ENCODE measurements around the gene MS4A12.
"Not testable (repeated sequence)": the region's sequence is repeated elsewhere in the genome, so short reads cannot be mapped to it uniquely, and the experiment has no call there.

The MS4A12 gene

GRCh38 chr11:60485987-60486386, 6.6 kb upstream of the MS4A12 start:
- no peaks in the 10 kb centered on the region for H3K9me3 ChIP-seq (ENCODE audit: control insufficient read depth, insufficient read depth, low read length)
- no peak overlapping the region for H3K4me3 ChIP-seq (ENCODE audit: low read depth, low read length)
- no peak overlapping the region for H3K9ac ChIP-seq (ENCODE audit: low read depth, low read length)
- no peaks in the 10 kb centered on the region for H3K36me3 ChIP-seq (ENCODE audit: control insufficient read depth, insufficient read depth, low read length)
- H3K4me1 ChIP-seq (ENCODE audit: control insufficient read depth, insufficient read depth, low read length), result no peaks in the 10 kb centered on the region
- no peaks in the 10 kb centered on the region for H3K27me3 ChIP-seq (ENCODE audit: control insufficient read depth, insufficient read depth, low read length)

GRCh38 chr11:60493454-60493853, 876 bp downstream of the MS4A12 start:
- Histone ChIP-seq H3K9ac (ENCODE audit: low read depth, low read length) (no peak overlapping the region), H3K9me3 (ENCODE audit: control insufficient read depth, insufficient read depth, low read length) (no peaks in the 10 kb centered on the region), H3K4me1 (ENCODE audit: control insufficient read depth, insufficient read depth, low read length) (peaks cover 8% of the 10 kb centered on the region), H3K27me3 (ENCODE audit: control insufficient read depth, insufficient read depth, low read length) (no peaks in the 10 kb centered on the region), H3K36me3 (ENCODE audit: control insufficient read depth, insufficient read depth, low read length) (no peaks in the 10 kb centered on the region), H3K4me3 (ENCODE audit: low read depth, low read length) (no peak overlapping the region)

- Histone ChIP-seq H3K4me1 (ENCODE audit: control insufficient read depth, insufficient read depth, low read length) (peaks cover 20% of the 10 kb centered on the region), H3K27me3 (ENCODE audit: control insufficient read depth, insufficient read depth, low read length) (no peaks in the 10 kb centered on the region), H3K9ac (ENCODE audit: low read depth, low read length) (no peak overlapping the region), H3K36me3 (ENCODE audit: control insufficient read depth, insufficient read depth, low read length) (no peaks in the 10 kb centered on the region), H3K4me3 (ENCODE audit: low read depth, low read length) (no peak overlapping the region), H3K9me3 (ENCODE audit: control insufficient read depth, insufficient read depth, low read length) (no peaks in the 10 kb centered on the region)
These were observed 5.8 kb downstream of the MS4A12 start for GRCh38 chr11:60498399-60498798.

- Histone ChIP-seq H3K9ac (ENCODE audit: low read depth, low read length) (no peak overlapping the region), H3K27me3 (ENCODE audit: control insufficient read depth, insufficient read depth, low read length) (no peaks in the 10 kb centered on the region), H3K4me3 (ENCODE audit: low read depth, low read length) (no peak overlapping the region), H3K9me3 (ENCODE audit: control insufficient read depth, insufficient read depth, low read length) (no peaks in the 10 kb centered on the region), H3K4me1 (ENCODE audit: control insufficient read depth, insufficient read depth, low read length) (peaks cover 20% of the 10 kb centered on the region), H3K36me3 (ENCODE audit: control insufficient read depth, insufficient read depth, low read length) (no peaks in the 10 kb centered on the region)
These were observed 6.3 kb downstream of the MS4A12 start for GRCh38 chr11:60498853-60499252.

- no peaks in the 10 kb centered on the region for H3K27me3 ChIP-seq (ENCODE audit: control insufficient read depth, insufficient read depth, low read length)
- no peaks in the 10 kb centered on the region for H3K36me3 ChIP-seq (ENCODE audit: control insufficient read depth, insufficient read depth, low read length)
- no peak overlapping the region for H3K9ac ChIP-seq (ENCODE audit: low read depth, low read length)
- H3K9me3 ChIP-seq (ENCODE audit: control insufficient read depth, insufficient read depth, low read length), result no peaks in the 10 kb centered on the region
- H3K4me3 ChIP-seq (ENCODE audit: low read depth, low read length), result no peak overlapping the region
- H3K4me1 ChIP-seq (ENCODE audit: control insufficient read depth, insufficient read depth, low read length), result peaks cover 20% of the 10 kb centered on the region
These were observed 7.8 kb downstream of the MS4A12 start for GRCh38 chr11:60500276-60500910.

GRCh38 chr11:60502221-60502775, 9.7 kb downstream of the MS4A12 start:
- Histone ChIP-seq H3K27me3 (ENCODE audit: control insufficient read depth, insufficient read depth, low read length) (no peaks in the 10 kb centered on the region), H3K9me3 (ENCODE audit: control insufficient read depth, insufficient read depth, low read length) (no peaks in the 10 kb centered on the region), H3K4me1 (ENCODE audit: control insufficient read depth, insufficient read depth, low read length) (peaks cover 20% of the 10 kb centered on the region), H3K9ac (ENCODE audit: low read depth, low read length) (no peak overlapping the region), H3K36me3 (ENCODE audit: control insufficient read depth, insufficient read depth, low read length) (no peaks in the 10 kb centered on the region), H3K4me3 (ENCODE audit: low read depth, low read length) (no peak overlapping the region)

GRCh38 chr11:60504219-60504905, 11.8 kb downstream of the MS4A12 start:
- Histone ChIP-seq H3K4me3 (ENCODE audit: low read depth, low read length) (no peak overlapping the region), H3K36me3 (ENCODE audit: control insufficient read depth, insufficient read depth, low read length) (no peaks in the 10 kb centered on the region), H3K9me3 (ENCODE audit: control insufficient read depth, insufficient read depth, low read length) (peaks cover 7% of the 10 kb centered on the region), H3K9ac (ENCODE audit: low read depth, low read length) (no peak overlapping the region), H3K27me3 (ENCODE audit: control insufficient read depth, insufficient read depth, low read length) (no peaks in the 10 kb centered on the region), H3K4me1 (ENCODE audit: control insufficient read depth, insufficient read depth, low read length) (peaks cover 10% of the 10 kb centered on the region)

- H3K9ac ChIP-seq (ENCODE audit: low read depth, low read length); H3K27me3 ChIP-seq (ENCODE audit: control insufficient read depth, insufficient read depth, low read length); H3K4me1 ChIP-seq (ENCODE audit: control insufficient read depth, insufficient read depth, low read length); H3K36me3 ChIP-seq (ENCODE audit: control insufficient read depth, insufficient read depth, low read length); H3K4me3 ChIP-seq (ENCODE audit: low read depth, low read length); H3K9me3 ChIP-seq (ENCODE audit: control insufficient read depth, insufficient read depth, low read length): not testable (repeated sequence)
These were observed 17.0 kb downstream of the MS4A12 start for GRCh38 chr11:60509609-60510008.

- H3K27me3 ChIP-seq (ENCODE audit: control insufficient read depth, insufficient read depth, low read length); H3K9ac ChIP-seq (ENCODE audit: low read depth, low read length); H3K4me3 ChIP-seq (ENCODE audit: low read depth, low read length); H3K4me1 ChIP-seq (ENCODE audit: control insufficient read depth, insufficient read depth, low read length); H3K9me3 ChIP-seq (ENCODE audit: control insufficient read depth, insufficient read depth, low read length); H3K36me3 ChIP-seq (ENCODE audit: control insufficient read depth, insufficient read depth, low read length): not testable (repeated sequence)
These were observed 17.6 kb downstream of the MS4A12 start for GRCh38 chr11:60510209-60510608.

- H3K4me1 ChIP-seq (ENCODE audit: control insufficient read depth, insufficient read depth, low read length), result no peaks in the 10 kb centered on the region
- no peak overlapping the region for H3K4me3 ChIP-seq (ENCODE audit: low read depth, low read length)
- no peaks in the 10 kb centered on the region for H3K27me3 ChIP-seq (ENCODE audit: control insufficient read depth, insufficient read depth, low read length)
- no peaks in the 10 kb centered on the region for H3K36me3 ChIP-seq (ENCODE audit: control insufficient read depth, insufficient read depth, low read length)
- peaks cover 7% of the 10 kb centered on the region for H3K9me3 ChIP-seq (ENCODE audit: control insufficient read depth, insufficient read depth, low read length)
- H3K9ac ChIP-seq (ENCODE audit: low read depth, low read length), result no peak overlapping the region
These were observed 18.8 kb downstream of the MS4A12 start for GRCh38 chr11:60511393-60511792.

- Histone ChIP-seq H3K36me3 (ENCODE audit: control insufficient read depth, insufficient read depth, low read length) (no peaks in the 10 kb centered on the region), H3K27me3 (ENCODE audit: control insufficient read depth, insufficient read depth, low read length) (no peaks in the 10 kb centered on the region), H3K9me3 (ENCODE audit: control insufficient read depth, insufficient read depth, low read length) (peaks cover 7% of the 10 kb centered on the region), H3K4me3 (ENCODE audit: low read depth, low read length) (no peak overlapping the region), H3K4me1 (ENCODE audit: control insufficient read depth, insufficient read depth, low read length) (no peaks in the 10 kb centered on the region), H3K9ac (ENCODE audit: low read depth, low read length) (no peak overlapping the region)
These were observed 20.2 kb downstream of the MS4A12 start for GRCh38 chr11:60512651-60513225.
